Lung (tissue), 12 donors: ENCODE measurements around the gene TBCD. TPM values are rescaled to one million over a fixed set of nuclear protein-coding genes. Genes with fewer than 3 reads are reported as not detected.

Experiments used
- ATAC-seq: fragments of 200-7000 bp; cut with Tn5 transposase; one replicate; pipeline ENCODE4 v1.9.1; 2020; ENCODE audit warnings: moderate number of reproducible peaks; ENCODE audit not compliant: insufficient read depth, low FRiP score
- DNase-seq, 3 donors: peaks; one replicate each; pipeline ENCODE4 v3.0.0-alpha.2; 2013 to 2017
- H3K27ac ChIP-seq, 2 donors: one replicate each; pipeline ENCODE4 v1.5.1; 2013; ENCODE audit warnings: mild to moderate bottlenecking in 2 of 2, moderate library complexity in 2 of 2, control low read depth in 1 of 2, inconsistent platforms in 1 of 2, low read depth in 1 of 2, low read length in 1 of 2
- H3K27me3 ChIP-seq, 3 donors: one replicate each; pipeline ENCODE4 v1.5.1; 2013; ENCODE audit warnings: low read length in 2 of 3; ENCODE audit not compliant: control insufficient read depth in 3 of 3, insufficient read depth in 3 of 3
- H3K36me3 ChIP-seq, 4 donors: one replicate each; pipeline ENCODE4 v1.5.1; 2013; ENCODE audit warnings: low read length in 4 of 4, mild to moderate bottlenecking in 1 of 4, moderate library complexity in 1 of 4; ENCODE audit not compliant: control insufficient read depth in 4 of 4, insufficient read depth in 4 of 4
- H3K4me1 ChIP-seq, 5 donors: one replicate each; pipeline ENCODE4 v1.5.1; 2013; ENCODE audit warnings: low read length in 5 of 5, mild to moderate bottlenecking in 2 of 5, moderate library complexity in 1 of 5; ENCODE audit not compliant: control insufficient read depth in 5 of 5, insufficient read depth in 5 of 5
- H3K4me3 ChIP-seq: one replicate; pipeline ENCODE4 v1.5.1; 2013; ENCODE audit warnings: mild to moderate bottlenecking, control low read depth, moderate library complexity
- H3K9ac ChIP-seq, 2 donors: one replicate each; pipeline ENCODE4 v1.5.1; 2013; ENCODE audit warnings: low read length in 2 of 2, control low read depth in 1 of 2; ENCODE audit not compliant: insufficient read depth in 1 of 2
- H3K9me3 ChIP-seq, 4 donors: one replicate each; pipeline ENCODE4 v1.5.1; 2013; ENCODE audit warnings: low read length in 3 of 4, mild to moderate bottlenecking in 1 of 4, moderate library complexity in 1 of 4; ENCODE audit not compliant: control insufficient read depth in 4 of 4, insufficient read depth in 3 of 4
- WGBS, 2 donors: extraction: QIAGEN DNeasy Blood & Tissue Kit; methylation state at CpG; one replicate each; pipeline ENCODE4 v1.1.7; 2013; 5-methylcytosine and 5-hydroxymethylcytosine counted together
- polyA plus RNA-seq, 2 donors: library from polyadenylated mRNA; stranded (reverse); fragments of 200-250 nt; gene quantifications; one replicate each; pipeline ENCODE4 v1.2.1, GENCODE V29; 2013
- total RNA-seq, 2 donors: library from RNA; depleted of rRNA in 1 of 2; stranded (reverse); fragments of >200 nt in 1 of 2; gene quantifications; one replicate each; pipeline ENCODE4 v1.2.1, GENCODE V29; 2014 to 2021
- TF ChIP-seq, protein P1 (sequence below): IDR thresholded peaks from 2 replicates; pipeline ENCODE4 v1.5.1; 2012; ENCODE audit warnings: mild to moderate bottlenecking; ENCODE audit errors: control extremely low read depth, extremely low read depth
- donor health status: control.
- donor health status: control.
- donor health status: Bipolar disorder and iron deficiency.
- donor health status: healthy.
- donor health status: DM: yes; HTN: yes; CAD: no.

The TBCD gene
- total and polyA plus RNA-seq, 4 donors, result 57.6 to 119 (median 90.3) TPM

DNA sequence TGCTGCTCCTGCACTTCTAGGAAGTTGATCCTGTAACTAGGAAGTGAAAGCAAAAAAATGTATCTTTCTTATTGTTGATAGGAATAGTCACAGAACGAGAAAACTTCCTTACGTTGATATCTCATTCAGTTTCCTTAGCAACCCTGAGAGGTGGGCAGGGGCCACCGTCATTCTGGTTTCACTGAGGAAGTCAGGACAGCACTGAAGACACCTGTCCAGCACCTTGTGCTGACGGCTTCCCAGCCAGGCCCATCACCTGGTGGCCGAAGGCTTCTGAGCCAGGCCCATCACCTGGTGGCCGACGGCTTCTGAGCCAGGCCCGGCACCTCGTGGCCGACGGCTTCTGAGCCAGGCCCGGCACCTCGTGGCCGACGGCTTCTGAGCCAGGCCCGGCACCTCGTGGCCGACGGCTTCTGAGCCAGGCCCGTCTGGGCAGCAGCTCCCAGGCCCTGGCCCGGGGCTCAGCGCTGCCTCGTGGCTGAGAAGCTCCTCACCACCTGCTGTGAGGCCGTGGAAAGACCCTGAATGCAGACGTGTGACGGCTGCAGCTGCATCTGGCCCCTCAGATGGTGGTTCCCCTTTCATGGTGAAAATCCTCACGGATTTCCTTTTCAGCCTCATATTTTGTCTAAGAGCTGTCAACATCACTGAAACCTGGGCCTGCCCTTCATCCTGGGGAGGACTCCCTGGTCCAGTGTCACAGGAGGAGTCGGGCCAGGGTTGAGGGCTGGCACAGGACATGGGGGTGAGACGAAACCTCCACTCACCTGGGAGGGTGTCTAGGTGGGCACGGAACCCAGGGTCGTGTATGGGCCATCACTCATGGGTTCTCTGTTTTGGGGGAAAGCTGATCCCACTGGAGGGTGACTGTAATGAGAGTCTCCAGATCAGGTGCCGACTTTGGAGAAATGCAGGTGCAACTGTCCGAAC, 121.0 kb downstream of the TBCD start:
- TF ChIP-seq, protein P1, sequence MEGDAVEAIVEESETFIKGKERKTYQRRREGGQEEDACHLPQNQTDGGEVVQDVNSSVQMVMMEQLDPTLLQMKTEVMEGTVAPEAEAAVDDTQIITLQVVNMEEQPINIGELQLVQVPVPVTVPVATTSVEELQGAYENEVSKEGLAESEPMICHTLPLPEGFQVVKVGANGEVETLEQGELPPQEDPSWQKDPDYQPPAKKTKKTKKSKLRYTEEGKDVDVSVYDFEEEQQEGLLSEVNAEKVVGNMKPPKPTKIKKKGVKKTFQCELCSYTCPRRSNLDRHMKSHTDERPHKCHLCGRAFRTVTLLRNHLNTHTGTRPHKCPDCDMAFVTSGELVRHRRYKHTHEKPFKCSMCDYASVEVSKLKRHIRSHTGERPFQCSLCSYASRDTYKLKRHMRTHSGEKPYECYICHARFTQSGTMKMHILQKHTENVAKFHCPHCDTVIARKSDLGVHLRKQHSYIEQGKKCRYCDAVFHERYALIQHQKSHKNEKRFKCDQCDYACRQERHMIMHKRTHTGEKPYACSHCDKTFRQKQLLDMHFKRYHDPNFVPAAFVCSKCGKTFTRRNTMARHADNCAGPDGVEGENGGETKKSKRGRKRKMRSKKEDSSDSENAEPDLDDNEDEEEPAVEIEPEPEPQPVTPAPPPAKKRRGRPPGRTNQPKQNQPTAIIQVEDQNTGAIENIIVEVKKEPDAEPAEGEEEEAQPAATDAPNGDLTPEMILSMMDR, result no peak
- ATAC-seq (no peak), DNase-seq (no peak)
- Histone ChIP-seq H3K9ac (no peak overlapping the region), H3K4me3 (no peak overlapping the region), H3K9me3 (no peaks in the 10 kb centered on the region), H3K4me1 (peaks cover 0 to 24% (median 8%) of the 10 kb centered on the region in 5 donors), H3K27me3 (no peaks in the 10 kb centered on the region), H3K36me3 (peaks cover 3 to 17% (median 11%) of the 10 kb centered on the region in 4 donors), H3K27ac (no peak overlapping the region)
- 91 to 93% methylated on average over 30 to 33 of the region's 33 CpGs for WGBS, 2 donors

DNA sequence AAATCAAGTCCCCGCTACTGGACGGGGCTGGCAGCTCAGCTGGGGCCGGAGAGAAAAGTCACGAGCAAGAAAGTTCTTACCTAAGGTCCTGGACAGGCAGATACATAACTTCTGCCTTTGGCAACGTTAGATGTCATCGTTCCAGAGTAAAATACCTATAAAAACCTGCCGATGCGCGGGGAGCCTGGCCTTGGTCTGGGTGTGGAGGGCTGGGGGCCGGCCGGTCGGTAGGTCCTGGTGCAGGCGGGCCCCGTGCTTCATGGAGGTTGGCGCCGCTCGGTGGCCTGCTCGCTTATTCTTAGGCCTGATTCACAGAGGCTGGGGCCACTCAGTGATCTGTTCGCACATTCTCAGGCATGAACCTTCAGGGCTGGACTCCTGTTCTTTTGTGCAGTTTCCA, 121.7 kb downstream of the TBCD start:
- ATAC-seq (no peak), DNase-seq (no peak)
- H3K9ac ChIP-seq, result no peak overlapping the region
- TF ChIP-seq, protein P1, result no peak
- H3K27me3 ChIP-seq, result no peaks in the 10 kb centered on the region
- H3K36me3 ChIP-seq, result peaks cover 3 to 17% (median 11%) of the 10 kb centered on the region in 4 donors
- peaks cover 0 to 28% (median 8%) of the 10 kb centered on the region in 5 donors for H3K4me1 ChIP-seq
- H3K4me3 ChIP-seq, result no peak overlapping the region
- WGBS, 2 donors, result 98% methylated on average over 19 of the region's 19 CpGs
- H3K9me3 ChIP-seq, result no peaks in the 10 kb centered on the region
- H3K27ac ChIP-seq, result no peak overlapping the region

DNA sequence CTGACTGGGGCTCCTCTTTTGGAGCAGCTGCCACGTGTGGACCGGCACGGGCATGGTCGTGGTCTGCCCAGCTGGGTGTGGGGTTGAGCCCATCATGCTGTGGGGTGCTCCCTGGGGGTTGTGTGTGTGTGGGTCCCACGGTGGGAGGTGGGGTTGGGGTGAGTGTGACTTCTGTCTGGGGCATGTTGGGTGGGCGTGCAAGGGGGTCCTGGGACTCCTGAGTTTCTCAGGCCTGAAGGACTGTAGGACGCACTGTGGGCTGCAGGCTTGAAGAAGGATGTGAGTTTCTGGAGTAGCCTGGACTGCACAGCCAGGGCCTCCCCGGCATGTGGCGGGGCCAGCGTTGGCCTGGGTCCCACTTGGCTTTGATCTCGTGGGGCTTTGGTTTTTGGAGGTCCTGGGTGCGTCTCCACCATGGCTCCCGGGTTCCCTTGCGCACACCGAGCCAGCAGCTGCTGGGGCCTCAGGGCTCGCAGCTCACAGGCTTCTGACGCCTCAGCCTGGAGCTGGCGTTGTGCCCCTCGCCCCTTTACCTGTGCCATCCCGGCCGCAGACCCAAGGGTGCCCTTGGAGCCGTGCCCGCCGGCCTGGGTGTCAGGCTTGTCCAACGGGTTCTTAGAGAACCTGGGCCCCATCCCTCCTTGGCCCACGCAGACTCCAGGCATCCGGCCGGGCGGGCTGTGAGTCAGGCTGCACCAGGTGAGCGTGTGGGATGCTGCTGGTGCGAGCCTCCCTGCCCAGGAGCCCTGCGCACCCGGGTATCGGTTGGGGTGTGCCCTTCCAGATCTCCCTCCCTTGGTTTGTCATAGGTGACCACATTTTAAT, 122.4 kb downstream of the TBCD start:
- H3K36me3 ChIP-seq, result peaks cover 3 to 17% (median 12%) of the 10 kb centered on the region in 4 donors
- peak overlapping the region in 1 of 2 donors; percentile 52 for H3K27ac ChIP-seq
- ATAC-seq (peak; percentile 36), DNase-seq (no peak)
- 76 to 86% methylated on average over 30 to 34 of the region's 34 CpGs for WGBS, 2 donors
- H3K9me3 ChIP-seq, result no peaks in the 10 kb centered on the region
- no peak overlapping the region for H3K9ac ChIP-seq
- no peaks in the 10 kb centered on the region for H3K27me3 ChIP-seq
- TF ChIP-seq, protein P1, result no peak
- peaks cover 0 to 34% (median 12%) of the 10 kb centered on the region in 5 donors for H3K4me1 ChIP-seq
- no peak overlapping the region for H3K4me3 ChIP-seq
